Vagina (tissue), 2 donors: ENCODE measurements around the gene YIF1A.

Experiments
- CTCF ChIP-seq, 3 experiments: fragments of 450-650 bp in 2 of 3; fragments of 200-600 bp in 1 of 3; sonication (generic) in 1 of 3; IDR thresholded peaks; one replicate each; pipeline ENCODE4 v1.5.1; 2017 to 2019; ENCODE audit warnings: antibody characterized with exemption in 3 of 3, mild to moderate bottlenecking in 2 of 3, moderate library complexity in 2 of 3
- POLR2A ChIP-seq, 2 donors: fragments of 450-650 bp; IDR thresholded peaks; one replicate each; pipeline ENCODE4 v1.6.1; 2017; ENCODE audit warnings: antibody characterized with exemption in 2 of 2, mild to moderate bottlenecking in 2 of 2, moderate library complexity in 2 of 2
- POLR2AphosphoS5 ChIP-seq, 2 donors: sonication (generic); formaldehyde crosslinking; IDR thresholded peaks; one replicate each; pipeline ENCODE4 v1.9.0; 2017; ENCODE audit warnings: antibody characterized with exemption in 2 of 2, mild to moderate bottlenecking in 2 of 2, low read depth in 1 of 2; ENCODE audit not compliant: insufficient read depth in 1 of 2

GRCh38 chr11:66275984-66276612, 12.8 kb downstream of the YIF1A start:
- TF ChIP-seq CTCF (IDR thresholded peaks at IDR 0.05) (no peak), POLR2AphosphoS5 (IDR thresholded peaks at IDR 0.05; ENCODE audit: insufficient read depth in 1 of 2, low read depth in 1 of 2) (no peak), POLR2A (IDR thresholded peaks at IDR 0.05) (no peak)
